SH-SY5Y (cell line): Measurements from ENCODE around the gene XYLT1.

Experiments used
- GATA2 ChIP-seq: IDR thresholded peaks from 2 replicates; pipeline ENCODE4 v1.6.1; 2011; ENCODE audit warnings: mild to moderate bottlenecking, low read depth, low read length
- GATA3 ChIP-seq: IDR thresholded peaks from 2 replicates; pipeline ENCODE4 v1.6.1; 2011; ENCODE audit warnings: low read depth, mild to moderate bottlenecking, low read length, moderate library complexity

GRCh38 chr16:17068524-17068923, 402.2 kb downstream of the XYLT1 start:
- TF ChIP-seq GATA2 (no peak), GATA3 (no peak)
